Eye (tissue), 1 donor: ENCODE data around the gene KLC1.

ENCODE experiments used
- DNase-seq: peaks from one replicate; pipeline ENCODE4 v3.0.0-alpha.2; 2015

The KLC1 gene

DNA sequence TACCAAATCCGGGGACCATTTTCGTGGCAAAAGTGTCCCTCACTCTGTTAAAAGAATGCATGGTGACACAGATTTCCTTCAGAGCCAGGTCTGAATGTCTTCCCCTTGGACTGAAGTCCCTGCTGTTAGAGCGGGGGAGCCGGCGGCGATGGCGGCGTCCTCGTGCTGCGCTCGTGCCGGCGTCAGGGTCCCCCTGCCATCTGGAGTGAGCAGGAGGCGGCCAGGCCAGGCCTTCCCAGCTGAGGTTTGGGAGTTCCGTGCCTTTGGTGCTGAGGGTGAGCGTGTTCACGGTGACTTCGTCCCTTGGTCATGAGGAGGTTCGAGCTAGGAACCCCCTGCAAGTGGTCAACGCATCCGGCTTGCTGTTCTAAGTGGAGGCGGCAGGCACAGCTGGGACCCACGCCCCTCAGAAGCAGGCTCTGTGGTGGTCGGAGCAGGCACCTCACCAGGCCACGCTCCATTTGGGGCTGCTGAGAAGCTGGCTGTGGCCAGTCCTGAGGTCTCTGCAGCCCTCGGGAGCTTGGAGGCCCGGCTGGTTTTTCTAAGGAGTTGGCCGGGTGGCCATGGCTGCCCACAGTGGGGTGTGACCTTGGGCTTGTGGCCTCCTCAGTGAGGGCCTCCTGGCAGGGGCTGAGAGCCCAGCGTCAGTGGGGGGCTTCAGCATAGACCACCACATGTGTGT is 96.1 kb downstream of the KLC1 start:
- DNase-seq: no peak

DNA sequence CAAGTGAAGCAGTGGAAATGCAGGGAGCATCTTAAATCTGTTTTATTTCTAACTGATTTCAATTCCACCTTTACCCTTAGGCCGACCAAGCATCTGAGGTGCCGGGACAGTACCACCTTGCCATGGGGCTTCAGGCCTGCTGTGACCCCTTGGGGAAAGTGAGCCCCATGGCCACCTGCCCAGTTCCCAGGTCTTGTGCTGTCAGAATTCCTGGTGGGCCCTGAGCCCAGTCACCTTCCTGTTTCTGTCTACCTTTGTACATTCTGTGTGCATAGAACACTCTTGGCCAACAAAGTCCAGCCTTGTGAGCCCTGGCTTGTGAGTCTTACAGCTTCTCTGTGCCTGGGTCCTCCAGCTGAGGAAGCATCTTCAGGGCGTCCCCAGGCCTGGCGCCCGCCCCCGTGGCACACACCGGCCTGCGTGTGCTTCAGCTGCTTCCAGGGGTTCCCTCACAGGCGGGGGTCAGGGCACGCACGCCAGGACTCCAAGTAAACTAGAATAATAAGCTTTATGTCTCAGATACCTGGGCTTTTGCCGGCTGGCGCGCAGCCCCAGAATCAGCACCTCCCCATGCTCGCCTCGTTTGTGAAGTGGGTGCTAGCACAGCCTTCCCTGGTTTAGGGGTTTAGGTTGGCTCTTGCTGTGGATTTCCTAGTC is 96.9 kb downstream of the KLC1 start:
- no peak for DNase-seq

DNA sequence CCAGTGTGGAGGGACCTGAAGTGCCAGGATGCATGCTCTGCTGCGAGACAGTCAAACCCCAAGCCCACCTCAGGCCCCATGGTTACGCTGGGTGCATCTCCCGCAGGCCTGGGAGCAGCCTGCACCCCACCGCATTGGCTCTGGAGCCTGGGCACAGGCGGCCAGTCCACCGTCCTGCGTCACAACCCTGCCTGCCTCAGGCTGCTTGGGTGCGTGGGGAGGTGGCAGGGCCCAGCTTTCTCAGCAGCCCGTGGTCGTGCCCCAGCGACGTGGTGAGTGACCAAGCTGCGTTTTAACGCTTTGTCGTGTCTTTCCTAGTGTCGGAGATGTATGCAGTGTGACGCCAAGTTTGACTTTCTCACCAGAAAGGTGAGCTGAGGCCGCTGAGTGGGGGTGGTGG is 97.5 kb downstream of the KLC1 start:
- no peak for DNase-seq

DNA sequence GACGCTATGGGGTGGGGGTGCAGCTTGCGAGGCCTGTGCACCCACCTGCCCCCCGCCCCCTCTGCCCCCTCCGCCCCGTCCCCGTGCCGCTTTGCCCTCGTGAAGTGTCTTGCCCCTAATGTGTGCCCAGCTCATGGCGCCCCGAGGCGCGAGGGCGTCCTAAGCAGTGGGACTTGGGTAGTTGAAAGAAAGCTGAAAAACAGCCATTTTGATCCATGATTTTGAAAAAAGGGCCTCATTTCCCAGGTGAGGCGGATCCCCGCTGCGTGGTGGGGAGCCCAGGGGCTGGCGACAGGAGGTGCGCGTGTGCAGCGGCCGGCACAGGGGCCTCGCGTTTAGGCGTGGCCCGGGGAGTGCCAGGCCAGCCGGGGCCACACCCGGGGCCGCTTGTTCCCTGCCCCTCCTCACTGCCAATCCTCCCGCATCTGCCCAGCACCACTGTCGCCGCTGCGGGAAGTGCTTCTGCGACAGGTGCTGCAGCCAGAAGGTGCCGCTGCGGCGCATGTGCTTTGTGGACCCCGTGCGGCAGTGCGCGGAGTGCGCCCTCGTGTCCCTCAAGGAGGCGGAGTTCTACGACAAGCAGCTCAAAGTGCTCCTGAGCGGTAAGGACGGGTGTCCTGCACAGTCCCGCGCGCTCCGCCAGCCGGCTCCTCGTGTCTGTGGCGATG is 98.4 kb downstream of the KLC1 start:
- DNase-seq: no peak

DNA sequence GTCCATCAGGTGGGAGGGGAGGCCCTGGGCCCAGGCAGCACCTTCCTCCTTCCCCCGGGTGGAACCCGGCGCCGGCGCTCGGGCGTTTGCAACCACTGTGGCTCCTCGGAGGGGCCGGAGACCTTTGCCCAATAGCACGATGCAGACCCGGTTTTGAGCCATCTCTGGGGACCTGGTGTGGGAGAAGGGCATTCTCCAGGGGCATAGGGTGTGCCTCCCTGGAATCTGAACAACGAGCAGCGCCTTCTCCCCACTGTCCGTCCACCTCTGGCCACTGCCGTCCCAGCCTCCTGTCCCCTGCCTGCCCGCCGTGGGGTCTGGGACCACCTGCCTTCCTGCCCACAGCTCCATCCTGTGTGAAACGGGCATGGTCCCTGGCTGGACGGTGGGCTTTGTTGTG is 99.1 kb downstream of the KLC1 start:
- no peak for DNase-seq

DNA sequence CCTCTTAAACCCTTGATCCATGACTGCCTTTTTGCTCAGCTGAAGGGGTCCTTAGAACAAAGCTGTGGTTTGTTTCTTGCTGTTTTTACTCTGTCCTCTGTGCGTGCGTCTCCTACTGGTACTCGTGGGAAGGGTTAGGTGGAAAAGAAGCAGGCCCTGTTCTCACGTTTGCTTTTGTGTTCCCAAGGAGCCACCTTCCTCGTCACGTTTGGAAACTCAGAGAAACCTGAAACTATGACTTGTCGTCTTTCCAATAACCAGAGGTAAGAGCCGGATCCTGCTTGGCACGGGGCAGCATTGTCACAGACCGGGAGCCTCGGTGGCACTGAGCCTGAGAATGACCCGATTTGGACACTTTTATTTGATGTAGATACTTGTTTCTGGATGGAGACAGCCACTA is 99.7 kb downstream of the KLC1 start:
- no peak for DNase-seq

DNA sequence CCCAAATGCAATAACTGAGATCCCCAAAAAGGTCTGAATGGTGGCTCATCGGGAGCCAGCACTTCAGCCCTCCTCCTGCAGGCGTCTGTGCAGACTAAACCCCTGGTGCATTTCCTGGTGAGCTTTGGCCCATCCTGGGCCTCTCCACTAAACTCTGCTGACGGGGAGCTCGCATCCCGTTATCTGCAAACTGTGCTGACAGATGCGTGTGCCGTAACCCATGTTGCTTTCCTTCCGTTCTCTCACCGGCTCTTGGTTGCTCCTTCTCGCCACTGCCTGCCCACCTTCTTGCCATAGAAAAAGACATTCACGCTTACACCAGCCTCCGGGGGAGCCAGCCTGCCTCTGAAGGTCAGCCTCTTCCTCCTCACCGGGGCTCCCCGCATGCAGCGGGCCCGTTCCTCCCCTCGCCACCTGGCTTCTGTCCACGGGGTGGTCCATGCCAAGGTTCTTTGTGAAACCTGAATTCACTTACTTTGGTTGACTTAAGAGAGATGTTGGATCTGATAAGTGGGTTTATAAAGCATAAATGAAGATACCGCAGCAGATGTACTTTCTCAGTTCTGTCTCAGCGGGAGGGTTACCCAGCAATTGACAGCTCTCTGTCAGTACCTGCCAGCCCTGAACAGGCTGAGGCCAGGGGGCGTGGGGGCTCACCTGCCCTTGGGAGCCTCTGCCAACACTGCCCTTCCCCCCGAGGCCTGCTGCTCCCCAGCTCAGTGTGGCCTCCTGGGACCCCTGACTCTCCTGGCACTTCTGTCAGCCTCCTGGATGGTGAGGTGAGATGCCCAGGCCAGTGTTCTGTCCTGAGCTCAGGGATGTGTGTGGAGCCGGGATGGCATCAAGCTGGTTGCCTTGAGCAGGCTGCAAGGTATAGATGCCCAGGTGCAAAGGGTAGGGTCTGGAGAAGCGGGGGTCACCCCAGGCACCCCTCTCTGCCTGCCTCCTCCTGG is 100.8 kb downstream of the KLC1 start:
- DNase-seq: no peak

DNA sequence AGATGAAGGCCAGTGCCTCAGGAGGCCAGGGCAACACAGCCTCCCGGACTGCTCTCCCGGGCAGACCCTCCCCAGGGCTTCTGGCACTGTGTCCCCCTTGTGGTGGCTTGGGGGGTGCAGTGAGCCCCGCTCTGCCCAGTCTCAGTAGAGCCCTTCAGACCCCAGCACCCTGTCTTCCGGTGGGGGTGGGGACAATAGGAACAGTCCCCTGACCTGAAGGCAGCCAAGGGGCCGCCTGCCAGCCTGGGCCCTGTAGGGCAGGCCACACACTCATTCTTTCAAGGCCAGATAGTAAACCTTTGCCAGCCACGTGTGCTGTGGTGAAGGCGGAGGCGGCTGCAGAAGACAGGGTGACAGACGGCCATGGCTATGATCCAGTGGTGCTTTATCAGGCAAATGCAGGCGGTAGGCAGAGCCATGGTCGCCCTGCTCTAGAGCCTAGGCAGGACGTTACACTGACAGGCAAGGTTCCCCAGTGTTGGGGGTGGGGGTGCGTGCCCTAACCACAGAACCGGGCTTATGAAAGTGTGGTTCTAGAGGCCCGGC is 101.6 kb downstream of the KLC1 start:
- DNase-seq: no peak

DNA sequence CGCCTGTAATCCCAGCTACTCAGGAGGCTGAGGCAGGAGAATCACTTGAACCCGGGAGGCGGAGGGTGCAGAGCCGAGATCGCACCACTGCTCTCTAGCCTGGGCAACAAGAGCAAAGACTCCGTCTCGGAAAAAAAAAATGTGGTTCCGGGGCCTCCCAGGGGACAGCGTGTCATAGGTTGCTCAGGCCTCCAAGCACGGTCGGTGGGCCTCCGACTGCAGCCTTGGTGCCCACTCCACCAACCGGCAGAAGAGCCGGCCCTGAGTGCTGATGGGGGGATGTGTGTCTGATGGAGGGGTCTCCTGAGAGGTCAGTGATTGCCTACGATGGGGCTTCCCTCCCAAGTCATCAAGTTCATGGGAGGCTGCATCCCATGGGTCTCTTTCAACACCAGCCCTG is 102.5 kb downstream of the KLC1 start:
- no peak for DNase-seq

DNA sequence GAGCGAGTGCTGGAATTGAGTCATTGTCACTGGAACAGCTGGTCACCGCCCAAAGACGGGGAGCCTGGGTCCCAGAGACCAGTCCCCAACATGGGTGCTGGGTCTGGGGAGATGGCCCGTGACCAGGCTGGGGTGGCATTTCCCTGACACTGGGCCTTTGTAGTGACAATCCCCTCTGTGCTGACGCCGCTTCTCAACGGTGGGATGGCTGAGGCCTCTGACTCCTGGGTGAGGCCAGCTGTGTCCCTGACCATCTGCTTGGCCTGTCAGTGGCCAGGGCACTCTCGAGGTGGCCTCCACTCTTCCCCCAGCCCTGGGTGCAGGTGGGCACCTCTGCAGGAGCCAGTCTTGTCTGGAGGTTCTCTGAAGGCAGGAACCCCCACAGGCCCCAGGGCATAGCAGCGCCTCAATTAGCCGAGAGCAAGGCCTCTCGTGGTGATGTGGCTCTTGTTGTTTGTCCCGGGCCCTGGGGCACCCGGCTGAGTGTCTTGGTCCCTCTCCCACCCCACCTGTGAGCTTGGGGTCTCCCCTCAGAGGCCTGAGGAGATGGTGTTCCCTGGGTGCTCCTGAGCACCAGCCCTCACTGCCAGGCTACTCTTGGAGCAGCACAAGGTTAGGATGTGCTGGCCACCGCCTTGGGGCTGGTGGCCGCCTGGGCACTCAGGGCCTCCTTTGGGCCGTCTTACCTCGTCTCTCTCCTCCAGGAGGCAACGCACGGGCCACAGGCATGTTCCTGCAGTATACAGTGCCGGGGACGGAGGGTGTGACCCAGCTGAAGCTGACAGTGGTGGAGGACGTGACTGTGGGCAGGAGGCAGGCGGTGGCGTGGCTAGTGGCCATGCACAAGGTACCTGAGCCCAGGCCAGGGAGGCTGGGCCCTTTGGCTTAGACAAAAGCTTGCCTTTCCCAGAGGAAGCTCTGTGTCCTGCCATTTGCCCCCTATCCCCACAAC is 103.2 kb downstream of the KLC1 start:
- DNase-seq: no peak

DNA sequence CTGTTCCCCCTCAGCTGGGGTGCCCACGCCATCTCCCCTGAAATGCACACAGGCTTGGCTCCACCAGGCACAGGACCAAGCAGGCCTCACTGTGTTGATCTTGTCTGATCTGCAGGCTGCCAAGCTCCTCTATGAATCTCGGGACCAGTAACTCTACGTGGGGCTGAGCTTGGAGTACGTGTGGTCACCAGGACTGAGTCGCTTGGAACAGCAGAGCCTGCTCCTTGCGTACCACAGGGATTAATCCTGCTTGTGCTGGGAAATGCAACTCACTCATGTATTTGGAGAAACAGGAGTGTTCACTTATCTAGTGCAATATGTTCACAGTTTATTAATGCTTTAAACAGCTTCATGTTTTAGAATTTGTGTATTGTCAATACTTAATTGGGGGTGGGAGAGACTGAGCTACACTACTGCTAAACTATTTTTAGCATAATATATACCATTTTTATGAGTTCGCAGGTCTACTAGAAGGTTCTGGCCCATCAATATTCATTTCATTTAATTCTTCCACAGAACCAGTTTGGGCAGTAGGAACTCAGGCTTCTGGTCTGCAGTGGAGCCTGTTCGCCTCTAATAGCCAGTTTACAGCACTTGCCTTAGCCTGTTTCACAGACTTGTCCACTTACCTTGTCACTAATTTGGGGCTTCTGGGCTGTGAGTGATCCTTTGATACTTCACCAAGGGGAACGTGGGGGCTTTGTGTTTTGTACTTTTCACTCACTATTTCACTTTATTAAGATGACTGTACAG is 104.0 kb downstream of the KLC1 start:
- DNase-seq: no peak

DNA sequence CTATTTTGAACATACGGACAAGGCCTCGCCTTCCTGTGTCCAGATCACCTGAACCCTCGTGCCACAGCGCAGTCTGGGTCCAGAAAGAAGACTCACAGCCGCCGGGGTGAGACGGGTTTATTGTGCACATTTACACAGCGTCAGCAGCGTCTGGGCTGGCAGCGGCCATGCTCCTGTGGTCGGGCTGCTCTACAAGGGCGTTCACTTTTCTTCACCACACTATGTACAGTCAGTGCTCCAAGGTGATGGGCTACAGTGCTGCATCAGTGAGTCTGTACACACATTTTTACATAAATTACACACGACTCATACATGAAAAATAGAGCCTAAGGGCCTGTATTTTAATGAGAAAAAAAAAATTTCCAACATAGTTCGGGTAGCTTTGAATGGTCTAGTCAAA is 104.6 kb downstream of the KLC1 start:
- DNase-seq: no peak

DNA sequence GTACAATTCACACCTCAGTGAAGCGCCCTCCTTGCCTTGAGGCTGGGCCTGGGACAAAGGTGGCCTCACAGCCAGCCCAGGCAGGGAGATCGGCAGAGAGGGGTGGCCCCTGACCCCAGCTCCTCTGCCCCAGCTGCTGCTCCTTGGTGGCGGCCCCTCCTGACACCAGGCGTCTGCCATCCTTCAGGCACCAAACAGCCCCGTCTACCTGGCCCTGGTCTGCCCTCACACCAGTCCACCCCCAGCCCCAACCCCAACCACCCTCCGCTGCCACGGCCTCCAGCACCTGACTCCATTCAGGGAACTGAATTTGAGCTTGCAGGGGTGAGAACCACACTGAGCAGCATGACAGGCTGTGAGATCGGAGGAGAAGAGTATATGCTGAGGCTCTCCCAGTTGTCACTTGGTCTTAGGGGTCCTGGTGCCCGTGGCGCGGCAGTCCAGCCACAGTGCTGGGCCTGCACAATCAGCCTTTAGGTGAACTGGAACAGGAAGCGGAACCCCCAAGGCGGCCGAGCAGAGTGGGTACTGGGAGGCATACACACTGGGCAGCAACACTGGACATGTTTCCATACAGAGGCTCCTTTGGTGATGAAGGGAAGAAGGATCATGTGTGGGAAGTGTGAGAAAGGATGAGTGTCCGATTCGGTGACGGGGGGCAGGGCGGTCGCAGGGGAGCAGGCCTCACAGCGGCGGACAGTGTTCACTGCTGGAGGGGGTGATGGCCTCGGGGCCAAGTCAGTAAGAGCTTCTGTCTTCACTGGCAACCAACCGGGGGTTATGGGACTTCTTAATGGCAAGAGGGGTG is 105.3 kb downstream of the KLC1 start:
- DNase-seq: no peak

DNA sequence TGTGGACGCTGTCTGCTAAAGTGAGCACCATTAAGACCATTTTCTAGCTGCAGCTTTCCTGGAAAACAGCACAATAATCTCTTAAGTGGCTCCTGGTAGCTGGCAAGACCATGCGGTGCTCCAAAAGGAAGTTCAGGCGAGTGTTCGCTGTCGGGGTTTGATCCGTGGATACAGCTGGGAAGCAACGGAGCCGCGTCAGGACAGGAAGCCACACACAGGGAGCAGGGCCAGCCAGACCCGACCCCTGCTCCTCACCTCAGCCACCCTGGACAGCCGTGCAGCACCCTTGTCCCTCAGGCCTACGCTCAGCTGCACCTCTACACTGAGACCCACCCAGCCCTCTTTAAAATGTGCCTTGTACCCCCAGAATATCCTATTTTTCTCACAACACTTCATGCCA is 106.0 kb downstream of the KLC1 start:
- DNase-seq: no peak

DNA sequence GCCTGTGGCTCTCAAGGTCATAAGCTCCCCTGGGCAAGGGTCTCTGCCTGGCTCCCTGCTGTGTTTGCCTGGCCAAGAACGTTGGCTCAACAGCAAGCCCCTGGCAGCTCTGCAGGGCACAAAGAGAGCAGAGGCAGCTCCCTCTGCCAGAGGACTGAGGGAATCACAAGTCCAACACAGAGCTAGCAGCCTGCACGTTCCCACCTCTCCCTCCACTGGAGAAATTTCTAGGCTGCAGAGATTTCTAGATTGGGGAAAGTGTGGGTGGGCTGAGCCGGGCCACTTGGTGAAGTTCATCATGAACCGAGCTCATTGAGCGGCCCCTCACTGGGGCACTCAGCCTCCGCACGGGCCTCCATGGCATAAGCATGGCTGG is 106.4 kb downstream of the KLC1 start:
- DNase-seq: no peak

DNA sequence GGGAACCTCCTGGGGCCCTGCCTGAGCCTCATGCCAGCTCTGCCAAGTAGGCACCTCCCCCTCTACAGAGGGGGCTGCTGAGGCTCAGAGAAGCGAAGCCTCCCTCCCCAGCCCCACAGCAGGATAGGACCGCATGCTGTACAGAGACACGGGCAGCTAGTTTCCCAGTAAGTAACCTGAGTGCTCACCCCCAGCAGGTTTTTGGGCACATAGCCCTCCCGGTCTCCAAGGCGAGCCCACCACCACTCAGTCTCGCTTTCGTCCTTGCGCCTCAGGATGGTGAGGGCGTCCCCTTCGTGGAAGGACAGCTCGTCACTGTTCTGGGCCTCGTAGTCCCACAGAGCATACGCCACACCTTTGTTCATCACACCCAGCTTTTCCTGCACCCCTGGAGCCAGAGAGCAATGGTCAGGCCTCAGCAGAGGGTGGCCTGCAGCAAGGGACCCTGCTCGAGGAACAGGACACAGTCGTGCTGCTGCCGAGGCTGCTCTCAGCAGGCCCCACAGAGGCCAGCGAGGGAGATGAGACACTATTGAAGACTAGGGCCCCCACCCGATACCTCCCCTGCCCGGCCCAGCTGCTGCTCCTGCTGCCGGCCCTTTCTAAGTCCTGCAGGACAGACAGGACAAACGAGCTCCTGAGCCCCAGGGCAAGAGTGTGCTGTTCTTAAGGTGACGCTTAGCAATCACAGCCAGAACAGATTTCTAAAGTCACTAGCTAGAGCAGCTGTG is 107.0 kb downstream of the KLC1 start:
- no peak for DNase-seq

DNA sequence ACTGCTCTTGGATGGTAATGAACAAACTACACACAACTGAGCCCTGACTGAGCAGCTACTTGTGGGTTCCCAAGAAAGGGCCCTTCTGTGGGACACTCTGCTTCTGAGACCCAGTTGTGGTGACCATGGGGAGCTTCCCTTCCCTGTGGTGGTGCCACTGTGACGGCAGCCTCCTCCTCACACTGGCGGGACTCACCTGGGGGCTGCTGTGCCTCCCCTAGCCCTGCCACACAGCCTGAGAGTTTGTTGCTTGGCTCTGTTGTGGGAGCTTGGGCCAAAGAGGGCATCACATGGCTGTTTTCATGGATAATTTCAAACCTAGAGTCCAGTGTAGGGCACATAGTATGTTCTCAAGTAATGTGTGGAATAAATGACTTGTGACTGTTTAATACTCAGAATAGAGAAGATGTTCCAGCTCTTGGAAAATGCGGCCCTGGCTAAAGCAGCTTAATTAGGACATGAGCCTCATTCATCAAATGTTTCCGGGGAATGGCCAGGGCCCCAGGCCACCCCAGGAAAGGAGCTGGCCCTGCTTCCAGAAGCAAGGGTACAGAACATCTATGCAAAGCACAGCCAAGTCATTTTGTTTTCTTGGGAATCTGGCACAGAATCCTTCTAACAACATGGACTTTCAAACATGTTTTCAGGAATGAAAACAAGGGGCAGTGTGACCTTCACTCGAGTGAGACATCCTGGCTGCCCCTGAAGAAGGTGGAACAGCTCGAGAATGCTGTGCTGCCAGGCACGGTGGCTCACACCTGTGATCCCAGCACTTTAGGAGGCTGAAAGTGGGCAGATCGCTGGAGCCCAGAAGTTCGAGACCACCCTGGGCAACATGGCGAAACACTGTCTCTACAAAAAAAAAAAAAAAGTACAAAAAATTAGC is 107.8 kb downstream of the KLC1 start:
- DNase-seq: no peak

DNA sequence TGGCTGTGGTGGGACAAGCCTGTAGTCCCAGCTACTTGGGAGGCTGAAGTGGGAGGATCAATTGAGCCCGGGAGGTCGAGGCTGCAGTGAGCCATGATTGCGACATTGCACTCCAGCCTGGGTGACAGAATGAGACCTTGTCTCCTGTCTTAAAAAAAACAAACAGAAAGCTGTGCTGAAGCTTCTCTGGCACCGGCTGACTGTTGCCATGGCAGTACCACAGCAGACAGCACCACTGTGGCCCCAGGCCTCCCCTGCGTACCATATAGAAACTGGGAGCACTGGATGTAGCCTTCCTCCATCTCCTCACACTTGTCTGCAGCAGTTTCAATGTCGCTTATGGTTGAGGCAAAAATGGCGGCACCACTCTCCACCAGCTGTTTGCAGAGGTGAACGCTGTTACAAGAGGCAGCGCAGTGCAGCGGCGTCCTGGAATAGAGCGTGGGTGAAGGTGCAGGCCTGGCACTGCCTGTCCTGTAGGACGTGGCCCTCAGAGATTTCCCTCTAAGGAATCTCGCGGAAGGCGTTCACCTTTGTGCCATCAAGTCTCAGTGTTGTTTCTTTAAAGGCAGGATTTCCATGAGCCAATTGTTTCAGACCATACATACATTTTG is 108.5 kb downstream of the KLC1 start:
- DNase-seq: no peak
